SK-N-SH (cell line): Measurements from ENCODE around the gene TNFRSF12A. TPM values are rescaled to one million over a fixed set of nuclear protein-coding genes. Genes with fewer than 3 reads are reported as not detected.

Source experiments
- CTCF ChIA-PET: fragments of 300-600, 350-600 bp; formaldehyde crosslinking; extraction: SDS; loops from one replicate; lab custom pipeline; 2021; lab: Yijun Ruan, JAX
- POLR2A ChIA-PET: fragments of 350-600 bp; sonication (Branson Sonifier 250); formaldehyde crosslinking; extraction: SDS; loops from one replicate; lab custom pipeline; 2020; ENCODE audit warnings: antibody characterized with exemption, inconsistent platforms; lab: Yijun Ruan, JAX
- DNase-seq: peaks from one replicate; pipeline ENCODE4 v3.0.0; 2012
- H2AFZ ChIP-seq: fragments of 200-600 bp; sonication (generic); 2 replicates; pipeline ENCODE4 v1.8.1; 2016; ENCODE audit warnings: antibody characterized with exemption, mild to moderate bottlenecking, low read depth
- H3F3A ChIP-seq: fragments of 200-600 bp; sonication (generic); replicated peaks from 2 replicates; pipeline ENCODE3; 2016; ENCODE audit warnings: antibody characterized with exemption, mild to moderate bottlenecking; ENCODE audit not compliant: insufficient read depth
- H3K27ac ChIP-seq, 2 experiments: fragments of 200-500 bp in 1 of 2; fragments of 200-600 bp in 1 of 2; sonication (Bioruptor generic) in 1 of 2; sonication (generic), shearing (Covaris generic) in 1 of 2; 2 replicates each; pipeline versions ENCODE4 v1.5.1 to v1.6.1; 2014 to 2016; ENCODE audit warnings: low read depth in 2 of 2, inconsistent platforms in 1 of 2, low read length in 1 of 2, mild to moderate bottlenecking in 1 of 2, mixed read lengths in 1 of 2
- H3K27me3 ChIP-seq: fragments of 200-600 bp; sonication (generic), shearing (Covaris generic); 2 replicates; pipeline ENCODE4 v1.6.1; 2016; ENCODE audit warnings: mixed run types; ENCODE audit not compliant: insufficient read depth
- H3K36me3 ChIP-seq, 2 experiments: fragments of 200-500 bp in 1 of 2; fragments of 200-600 bp in 1 of 2; sonication (Bioruptor generic) in 1 of 2; sonication (generic) in 1 of 2; replicated peaks in 1 of 2; 2 replicates each; pipeline versions ENCODE3 to v1.5.1; 2014 to 2016; ENCODE audit warnings: low read length in 1 of 2, mild to moderate bottlenecking in 1 of 2; ENCODE audit not compliant: insufficient read depth in 2 of 2, control insufficient read depth in 1 of 2
- H3K4me1 ChIP-seq, 2 experiments: fragments of 200-500 bp in 1 of 2; fragments of 200-600 bp in 1 of 2; sonication (Bioruptor generic) in 1 of 2; sonication (generic), shearing (Covaris generic) in 1 of 2; 2 replicates each; pipeline versions ENCODE4 v1.5.1 to v1.6.1; 2014 to 2016; ENCODE audit warnings: low read depth in 1 of 2, low read length in 1 of 2, mixed run types in 1 of 2; ENCODE audit not compliant: insufficient read depth in 2 of 2, control insufficient read depth in 1 of 2
- H3K4me2 ChIP-seq: fragments of 200-600 bp; sonication (generic), shearing (Covaris generic); 2 replicates; pipeline ENCODE4 v1.6.1; 2017; ENCODE audit warnings: mixed run types
- H3K4me3 ChIP-seq, 2 experiments: fragments of 200-500 bp in 1 of 2; fragments of 200-600 bp in 1 of 2; sonication (Bioruptor generic) in 1 of 2; sonication (generic), shearing (Covaris generic) in 1 of 2; 2 replicates each; pipeline versions ENCODE4 v1.5.1 to v1.8.1; 2014 to 2016; ENCODE audit warnings: low read depth in 2 of 2, inconsistent platforms in 1 of 2, low read length in 1 of 2, mild to moderate bottlenecking in 1 of 2, mixed read lengths in 1 of 2, moderate library complexity in 1 of 2
- H3K79me2 ChIP-seq: fragments of 200-600 bp; sonication (generic); 2 replicates; pipeline ENCODE4 v1.8.1; 2017; ENCODE audit warnings: mild to moderate bottlenecking; ENCODE audit not compliant: insufficient read depth
- H3K9ac ChIP-seq: fragments of 200-600 bp; sonication (generic); 2 replicates; pipeline ENCODE4 v1.6.1; 2017; ENCODE audit warnings: mixed run types
- H3K9me2 ChIP-seq: fragments of 200-600 bp; sonication (generic); 2 replicates; pipeline ENCODE4 v1.6.1; 2017; ENCODE audit warnings: mixed run types
- H3K9me3 ChIP-seq: fragments of 200-600 bp; sonication (generic); 2 replicates; pipeline ENCODE4 v1.6.1; 2017; ENCODE audit warnings: mixed run types, mild to moderate bottlenecking, moderate library complexity
- H4K20me1 ChIP-seq: fragments of 200-600 bp; sonication (generic); 2 replicates; pipeline ENCODE4 v1.6.1; 2017; ENCODE audit warnings: mild to moderate bottlenecking, mixed run types; ENCODE audit not compliant: insufficient read depth
- CHD2 ChIP-seq: fragments of 150-350 bp; IDR thresholded peaks from 2 replicates; pipeline ENCODE4 v1.6.1; 2018; ENCODE audit warnings: low read length; ENCODE audit not compliant: partially characterized antibody
- ELF1 ChIP-seq: IDR thresholded peaks from 2 replicates; pipeline ENCODE4 v1.4.0; 2012
- EP300 ChIP-seq, 2 experiments: IDR thresholded peaks; 2 replicates each; pipeline versions ENCODE4 v1.4.0 to v1.6.1; 2012; ENCODE audit warnings: borderline replicate concordance in 1 of 2, low read depth in 1 of 2, low read length in 1 of 2
- FOSL2 ChIP-seq: IDR thresholded peaks from 2 replicates; pipeline ENCODE4 v1.4.0; 2012; ENCODE audit warnings: low read depth, mild to moderate bottlenecking, moderate library complexity, borderline replicate concordance
- FOXJ3 ChIP-seq: sonication (generic); formaldehyde crosslinking; IDR thresholded peaks from 2 replicates; pipeline ENCODE4 v1.5.1; 2020; ENCODE audit warnings: mild to moderate bottlenecking, missing genetic modification reagents
- GABPA ChIP-seq: IDR thresholded peaks from 2 replicates; pipeline ENCODE4 v1.4.0; 2012; ENCODE audit warnings: low read depth, mild to moderate bottlenecking
- JUND ChIP-seq: IDR thresholded peaks from 2 replicates; pipeline ENCODE4 v1.4.0; 2012
- PBX3 ChIP-seq: IDR thresholded peaks from 2 replicates; pipeline ENCODE4; 2012
- RAD21 ChIP-seq: IDR thresholded peaks from 2 replicates; pipeline ENCODE4 v1.6.1; 2012; ENCODE audit warnings: mild to moderate bottlenecking, low read length
- RFX5 ChIP-seq: IDR thresholded peaks from 2 replicates; pipeline ENCODE4 v1.6.1; 2012; ENCODE audit warnings: mild to moderate bottlenecking, improper control_type of control experiment, low read length
- SIN3A ChIP-seq: IDR thresholded peaks from 2 replicates; pipeline ENCODE4 v1.6.1; 2012; ENCODE audit warnings: low read depth, mild to moderate bottlenecking, low read length, moderate library complexity, borderline replicate concordance
- SMC3 ChIP-seq: IDR thresholded peaks from 2 replicates; pipeline ENCODE4 v1.6.1; 2012; ENCODE audit warnings: low read depth, low read length, improper control_type of control experiment
- TCF12 ChIP-seq: IDR thresholded peaks from 2 replicates; pipeline ENCODE4 v1.4.0; 2012
- YY1 ChIP-seq: IDR thresholded peaks from 2 replicates; pipeline ENCODE4 v1.4.0; 2012; ENCODE audit warnings: low read depth, mild to moderate bottlenecking
- WGBS: methylation state at CpG from one replicate; pipeline ENCODE4 v1.1.6; 2017; ENCODE audit warnings: low lambda C conversion rate; 5-methylcytosine and 5-hydroxymethylcytosine counted together
- polyA plus RNA-seq, 3 experiments: library from polyadenylated mRNA; depleted of rRNA; stranded (reverse); fragments of >200 nt; gene quantifications; 2 replicates each; pipeline ENCODE4 v1.2.3, GENCODE V29; 2012
- TF ChIP-seq, protein P1 (sequence below): fragments of 150-350 bp; IDR thresholded peaks from 2 replicates; pipeline ENCODE4 v1.6.1; 2016; ENCODE audit warnings: mild to moderate bottlenecking, low read depth, low read length
- TF ChIP-seq, protein P2 (sequence below): IDR thresholded peaks from 2 replicates; pipeline ENCODE4 v1.4.0; 2012; ENCODE audit warnings: low read depth, borderline replicate concordance
- TF ChIP-seq, protein P3 (sequence below): IDR thresholded peaks from 2 replicates; pipeline ENCODE4 v1.4.0; 2012; ENCODE audit warnings: low read depth

Gene TNFRSF12A
- polyA plus RNA-seq, 1 of the 3 experiments (the other 2 are of a cell fraction) = 374 TPM

- no peak overlapping the region for H3K9ac ChIP-seq
- H3F3A ChIP-seq = peaks cover 10% of the 10 kb centered on the region
- H3K4me2 ChIP-seq = no peak overlapping the region
- H4K20me1 ChIP-seq = no peaks in the 10 kb centered on the region
- no peak for TF ChIP-seq FOXJ3
- TF ChIP-seq RAD21 = no peak
- TF ChIP-seq YY1 = no peak
- TF ChIP-seq, protein P1, sequence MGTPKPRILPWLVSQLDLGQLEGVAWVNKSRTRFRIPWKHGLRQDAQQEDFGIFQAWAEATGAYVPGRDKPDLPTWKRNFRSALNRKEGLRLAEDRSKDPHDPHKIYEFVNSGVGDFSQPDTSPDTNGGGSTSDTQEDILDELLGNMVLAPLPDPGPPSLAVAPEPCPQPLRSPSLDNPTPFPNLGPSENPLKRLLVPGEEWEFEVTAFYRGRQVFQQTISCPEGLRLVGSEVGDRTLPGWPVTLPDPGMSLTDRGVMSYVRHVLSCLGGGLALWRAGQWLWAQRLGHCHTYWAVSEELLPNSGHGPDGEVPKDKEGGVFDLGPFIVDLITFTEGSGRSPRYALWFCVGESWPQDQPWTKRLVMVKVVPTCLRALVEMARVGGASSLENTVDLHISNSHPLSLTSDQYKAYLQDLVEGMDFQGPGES = no peak
- TF ChIP-seq ELF1 = no peak
- no peak for TF ChIP-seq RFX5
- no peak for TF ChIP-seq GABPA
- TF ChIP-seq CHD2 = no peak
- no peak for TF ChIP-seq SIN3A
- TF ChIP-seq PBX3 = no peak
- no peak for TF ChIP-seq FOSL2
- no peak for TF ChIP-seq EP300 (IDR thresholded peaks at IDR 0.05; ENCODE audit: borderline replicate concordance in 1 of 2, low read depth in 1 of 2, low read length in 1 of 2)
- TF ChIP-seq JUND = no peak
- no peak overlapping the region for H2AFZ ChIP-seq
- WGBS = 89% methylated on average over 8 of the region's 15 CpGs
- H3K79me2 ChIP-seq = no peaks in the 10 kb centered on the region
- H3K9me2 ChIP-seq = no peaks in the 10 kb centered on the region
- no peaks in the 10 kb centered on the region for H3K9me3 ChIP-seq
- no peak overlapping the region for H3K27ac ChIP-seq
- POLR2A ChIA-PET = no interaction called here
- DNase-seq = no peak
- CTCF ChIA-PET = interaction anchor here (0.7 to 2.1 kb wide), 9 partner anchors 9 to 67 kb away, joined by 3 to 9 read pairs (median 3); no protein-coding TSS in a partner anchor
- no peak overlapping the region for H3K4me3 ChIP-seq
- H3K27me3 ChIP-seq = no peaks in the 10 kb centered on the region
- H3K4me1 ChIP-seq = peaks cover 2 to 14% of the 10 kb centered on the region in 2 experiments; a peak in 2 of 4 replicates
- no peaks in the 10 kb centered on the region for H3K36me3 ChIP-seq
Observed at GRCh38 chr16:2985893-2986355, 34.2 kb upstream of the TNFRSF12A start.

GRCh38 chr16:2986623-2987188 lies 33.5 kb upstream of the TNFRSF12A start:
- Histone ChIP-seq H3K9me2 (no peaks in the 10 kb centered on the region), H3F3A (peaks cover 10% of the 10 kb centered on the region), H2AFZ (no peak overlapping the region), H3K4me3 (no peak overlapping the region), H3K9ac (no peak overlapping the region), H4K20me1 (no peaks in the 10 kb centered on the region), H3K9me3 (no peaks in the 10 kb centered on the region), H3K79me2 (no peaks in the 10 kb centered on the region), H3K27me3 (no peaks in the 10 kb centered on the region), H3K4me1 (peaks cover 0 to 14% of the 10 kb centered on the region in 2 experiments; a peak in 1 of 4 replicates), H3K4me2 (no peak overlapping the region), H3K36me3 (no peaks in the 10 kb centered on the region), H3K27ac (no peak overlapping the region)
- CTCF ChIA-PET = interaction anchor here (0.7 to 1.5 kb wide), 4 partner anchors 8 to 67 kb away, joined by 3 to 4 read pairs (median 3); no protein-coding TSS in a partner anchor
- WGBS = 72% methylated on average over 6 of the region's 17 CpGs
- DNase-seq = no peak
- POLR2A ChIA-PET = no interaction called here
- TF ChIP-seq TCF12 (no peak), EP300 (IDR thresholded peaks at IDR 0.05; ENCODE audit: borderline replicate concordance in 1 of 2, low read depth in 1 of 2, low read length in 1 of 2) (no peak), FOXJ3 (no peak), SMC3 (no peak), CHD2 (no peak)
- TF ChIP-seq, protein P2, sequence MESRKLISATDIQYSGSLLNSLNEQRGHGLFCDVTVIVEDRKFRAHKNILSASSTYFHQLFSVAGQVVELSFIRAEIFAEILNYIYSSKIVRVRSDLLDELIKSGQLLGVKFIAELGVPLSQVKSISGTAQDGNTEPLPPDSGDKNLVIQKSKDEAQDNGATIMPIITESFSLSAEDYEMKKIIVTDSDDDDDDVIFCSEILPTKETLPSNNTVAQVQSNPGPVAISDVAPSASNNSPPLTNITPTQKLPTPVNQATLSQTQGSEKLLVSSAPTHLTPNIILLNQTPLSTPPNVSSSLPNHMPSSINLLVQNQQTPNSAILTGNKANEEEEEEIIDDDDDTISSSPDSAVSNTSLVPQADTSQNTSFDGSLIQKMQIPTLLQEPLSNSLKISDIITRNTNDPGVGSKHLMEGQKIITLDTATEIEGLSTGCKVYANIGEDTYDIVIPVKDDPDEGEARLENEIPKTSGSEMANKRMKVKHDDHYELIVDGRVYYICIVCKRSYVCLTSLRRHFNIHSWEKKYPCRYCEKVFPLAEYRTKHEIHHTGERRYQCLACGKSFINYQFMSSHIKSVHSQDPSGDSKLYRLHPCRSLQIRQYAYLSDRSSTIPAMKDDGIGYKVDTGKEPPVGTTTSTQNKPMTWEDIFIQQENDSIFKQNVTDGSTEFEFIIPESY = no peak
- TF ChIP-seq, protein P3, sequence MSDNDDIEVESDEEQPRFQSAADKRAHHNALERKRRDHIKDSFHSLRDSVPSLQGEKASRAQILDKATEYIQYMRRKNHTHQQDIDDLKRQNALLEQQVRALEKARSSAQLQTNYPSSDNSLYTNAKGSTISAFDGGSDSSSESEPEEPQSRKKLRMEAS = no peak
